AG08396 (cell line): ENCODE measurements around the gene SELENON.

ENCODE experiments used
- DNase-seq: peaks from one replicate; pipeline ENCODE4 v3.0.0; 2012; ENCODE audit warnings: low spot score, mixed read lengths

Gene SELENON

DNA sequence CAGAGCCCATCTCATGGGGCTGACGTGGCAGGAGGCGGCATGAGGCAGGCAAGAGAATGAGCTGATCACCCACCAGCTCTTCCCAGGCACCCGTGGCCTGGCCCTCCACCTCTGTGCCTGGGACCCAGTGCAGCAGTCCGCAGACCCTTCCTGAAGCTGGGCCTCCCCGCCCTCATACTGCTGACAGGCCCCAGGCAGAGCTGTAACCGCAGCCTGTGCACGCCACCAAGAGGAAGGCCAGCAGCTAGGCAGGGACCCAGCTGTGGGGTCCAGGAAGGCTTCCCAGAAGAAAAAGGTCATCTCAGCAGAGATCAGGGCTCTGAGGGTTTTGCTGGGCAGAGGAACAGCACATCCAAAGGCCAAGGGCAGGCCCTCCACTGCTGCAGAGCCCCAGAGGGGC lies 9.9 kb downstream of the SELENON start:
- DNase-seq = no peak

DNA sequence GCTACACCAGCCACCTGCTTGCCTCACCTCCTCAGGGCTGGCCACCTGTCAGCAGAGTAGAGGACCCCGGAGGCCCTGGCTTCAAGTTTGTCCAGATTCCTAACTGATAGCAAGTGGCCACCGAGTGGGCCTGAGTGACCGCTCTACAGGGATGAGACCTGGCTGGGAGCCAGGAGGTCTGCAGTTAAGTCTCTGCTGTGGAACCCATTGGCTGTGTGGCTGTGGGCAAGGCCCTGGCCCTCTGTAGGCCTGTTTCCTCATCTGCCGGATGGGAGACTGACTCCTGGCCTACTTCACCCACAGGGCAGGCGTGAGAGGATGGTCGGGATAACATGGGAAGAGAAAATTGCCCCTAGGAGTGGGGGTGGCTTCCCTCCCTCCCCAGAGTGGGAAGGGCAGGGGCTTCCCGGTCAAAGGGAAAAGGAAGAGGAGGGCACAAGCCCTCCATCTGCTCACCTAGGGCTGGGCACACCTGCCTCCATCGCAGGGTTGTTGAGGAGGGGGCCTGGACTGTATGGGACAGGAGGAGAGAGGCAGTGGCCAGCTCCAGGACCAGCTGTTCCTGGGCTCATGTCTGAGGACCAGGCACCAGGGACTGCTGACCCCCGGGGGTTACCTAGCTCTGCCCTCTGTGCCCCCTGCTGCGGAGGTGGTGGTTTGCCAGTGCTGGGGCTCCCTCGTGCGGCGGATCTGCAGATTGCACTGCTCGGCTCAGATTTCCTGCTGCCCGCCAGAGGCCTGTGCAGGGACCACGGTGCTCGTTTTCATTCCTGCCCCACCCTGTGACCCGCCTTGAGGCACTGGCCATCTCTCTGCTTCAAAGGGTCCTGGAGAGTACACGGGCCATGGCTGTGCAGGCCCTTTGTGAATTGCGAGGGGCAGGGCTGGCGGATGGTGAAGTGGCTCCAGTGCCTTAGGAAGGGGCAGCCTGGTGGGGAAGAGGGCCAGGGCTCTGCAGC lies 10.6 kb downstream of the SELENON start:
- DNase-seq = peak; percentile 83

DNA sequence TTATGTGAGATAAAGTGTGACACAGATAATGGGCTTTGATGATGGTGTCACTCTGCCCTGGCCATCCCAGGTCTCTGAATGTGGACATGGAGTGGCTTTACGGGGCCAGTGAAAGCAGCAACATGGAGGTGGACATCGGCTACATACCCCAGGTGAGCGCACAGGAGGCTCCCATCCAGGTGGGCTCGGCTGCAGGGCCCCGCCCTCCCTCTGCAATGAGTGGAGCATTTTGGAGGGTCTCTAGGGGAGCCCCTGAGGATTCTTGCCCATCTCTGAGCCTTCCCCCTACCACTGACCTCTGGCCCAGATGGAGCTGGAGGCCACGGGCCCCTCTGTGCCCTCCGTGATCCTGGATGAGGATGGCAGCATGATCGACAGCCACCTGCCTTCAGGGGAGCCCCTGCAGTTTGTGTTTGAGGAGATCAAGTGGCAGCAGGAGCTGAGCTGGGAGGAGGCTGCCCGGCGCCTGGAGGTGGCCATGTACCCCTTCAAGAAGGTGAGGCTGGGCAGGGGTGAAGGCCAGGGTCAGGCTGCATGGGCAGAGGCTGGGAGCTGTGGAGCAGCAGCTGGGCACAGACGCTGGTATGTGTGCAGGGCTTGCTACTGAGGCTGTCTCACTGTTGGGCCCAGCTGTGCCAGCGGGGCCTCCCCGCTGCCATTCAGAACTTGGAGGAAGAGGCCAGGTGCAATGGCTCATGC lies 11.5 kb downstream of the SELENON start:
- DNase-seq = no peak

DNA sequence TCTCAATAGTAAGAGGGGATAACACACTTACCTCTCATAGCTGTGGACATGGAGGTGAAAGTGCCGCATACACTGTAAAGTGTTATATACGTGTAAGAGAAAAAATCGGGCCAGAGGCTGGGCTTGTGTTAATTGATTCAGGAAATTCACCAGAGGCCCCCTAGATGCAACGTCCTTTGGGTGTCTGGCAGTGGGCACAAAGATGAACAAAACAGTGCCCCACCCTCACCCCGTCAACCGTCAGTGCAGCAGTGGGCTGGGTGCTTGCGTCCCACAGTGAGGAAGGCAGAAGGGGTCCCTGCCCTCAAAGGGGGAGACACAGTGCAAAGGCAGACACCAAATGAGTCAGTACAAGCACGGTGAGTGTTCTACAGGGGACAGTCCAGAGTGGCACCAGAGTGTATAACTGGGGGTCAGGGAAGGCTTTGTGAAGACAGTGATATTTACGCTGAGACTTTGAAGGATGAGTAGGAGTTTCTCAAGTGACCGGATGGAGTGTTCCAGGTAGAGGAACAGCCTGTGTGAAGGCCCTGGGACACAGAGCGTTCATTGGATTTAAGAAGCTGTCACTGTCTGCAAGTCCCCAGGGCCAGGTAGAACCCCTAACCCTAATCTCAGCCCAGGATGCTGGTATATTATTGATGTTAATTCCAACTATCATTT lies 13.2 kb downstream of the SELENON start:
- no peak for DNase-seq

DNA sequence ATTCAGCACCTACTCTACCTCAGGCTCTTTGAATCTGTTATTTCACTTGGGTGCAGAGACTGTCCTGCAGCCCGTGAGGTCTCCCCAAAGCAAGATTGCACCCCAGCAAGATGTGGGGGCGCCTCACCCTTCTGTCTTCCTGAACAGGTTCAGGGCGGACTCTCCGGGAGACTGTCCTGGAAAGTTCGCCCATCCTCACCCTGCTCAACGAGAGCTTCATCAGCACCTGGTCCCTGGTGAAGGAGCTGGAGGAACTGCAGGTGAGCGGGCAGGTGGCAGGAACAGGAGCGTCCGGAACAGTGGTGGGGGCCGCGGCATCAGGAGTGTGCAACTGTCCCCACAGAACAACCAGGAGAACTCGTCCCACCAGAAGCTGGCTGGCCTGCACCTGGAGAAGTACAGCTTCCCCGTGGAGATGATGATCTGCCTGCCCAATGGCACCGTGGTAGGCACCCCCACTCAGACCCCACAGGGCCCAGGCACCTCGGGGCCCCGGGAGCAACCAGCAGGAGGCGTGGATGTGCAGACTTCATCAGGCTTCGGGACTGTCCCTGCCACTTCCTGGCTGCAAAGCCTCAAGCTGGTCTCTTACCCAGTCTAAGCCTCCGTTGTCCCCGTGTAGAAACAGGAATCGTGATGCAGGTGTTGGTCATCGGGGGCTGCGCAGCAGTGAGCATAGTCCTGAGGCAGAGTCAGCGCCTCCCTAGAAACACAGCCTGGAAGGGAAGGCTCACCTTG lies 13.9 kb downstream of the SELENON start:
- DNase-seq = no peak

DNA sequence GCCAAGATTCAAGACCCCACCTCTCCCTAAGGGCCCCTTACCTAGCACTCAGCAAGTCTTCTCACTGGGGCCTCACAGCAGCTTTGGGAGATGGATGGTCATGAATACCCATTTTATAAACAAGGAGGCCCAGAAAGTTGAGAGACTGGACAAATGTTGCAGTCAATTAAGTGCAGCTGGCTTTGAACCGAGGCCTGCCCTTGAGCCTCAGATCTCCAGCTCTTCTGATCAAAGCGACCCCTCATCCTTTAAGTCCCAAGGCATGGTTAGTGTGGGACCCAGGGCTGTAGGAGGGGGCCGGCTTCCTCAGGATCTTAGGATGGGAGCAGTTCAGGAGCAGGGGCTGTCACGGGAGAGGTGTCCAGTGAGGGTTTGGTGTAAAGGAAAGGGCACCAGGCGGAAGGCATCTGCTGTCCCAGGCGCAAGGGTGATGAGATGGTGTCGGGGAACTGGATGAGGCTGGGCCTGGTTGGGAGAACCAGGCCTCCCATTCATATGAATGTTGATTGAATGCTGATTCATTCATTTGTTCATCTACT lies 14.6 kb downstream of the SELENON start:
- no peak for DNase-seq

DNA sequence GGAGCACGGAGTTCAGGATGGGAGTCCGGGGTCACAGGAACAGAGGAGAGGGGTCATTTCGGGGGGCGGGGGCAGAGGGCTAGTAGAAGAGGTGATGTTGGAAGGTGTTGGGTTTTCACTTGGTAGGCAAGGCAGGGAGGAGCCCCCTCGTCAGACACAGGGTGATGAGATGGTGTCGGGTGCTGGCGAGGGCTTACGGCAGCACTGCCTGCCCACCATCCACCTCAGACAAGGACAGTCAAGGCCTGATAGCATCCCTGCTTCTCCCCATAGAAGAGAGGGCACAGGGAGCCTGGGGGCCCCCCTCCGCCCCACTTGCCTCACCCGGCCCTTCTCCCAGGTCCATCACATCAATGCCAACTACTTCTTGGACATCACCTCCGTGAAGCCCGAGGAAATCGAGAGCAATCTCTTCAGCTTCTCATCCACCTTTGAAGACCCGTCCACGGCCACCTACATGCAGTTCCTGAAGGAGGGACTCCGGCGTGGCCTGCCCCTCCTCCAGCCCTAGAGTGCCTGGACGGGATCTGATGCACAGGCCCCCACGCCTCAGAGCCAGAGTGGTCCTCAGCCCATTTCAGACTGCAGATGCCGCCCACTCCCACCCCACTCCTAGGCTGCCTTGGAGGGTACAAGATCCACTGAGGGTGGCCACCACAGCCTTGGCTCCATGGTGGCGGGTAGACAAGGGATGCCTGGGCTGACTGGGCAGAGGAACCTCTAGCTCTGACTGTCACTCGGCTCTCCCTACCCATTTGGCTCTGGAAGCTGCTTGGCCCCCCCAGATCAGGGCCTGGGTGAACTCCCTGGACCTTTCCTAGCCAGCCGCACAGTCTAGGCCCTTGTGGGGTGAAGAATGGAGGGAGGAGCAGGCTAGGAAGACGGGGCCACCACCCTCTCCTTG lies 15.5 kb downstream of the SELENON start:
- no peak for DNase-seq

DNA sequence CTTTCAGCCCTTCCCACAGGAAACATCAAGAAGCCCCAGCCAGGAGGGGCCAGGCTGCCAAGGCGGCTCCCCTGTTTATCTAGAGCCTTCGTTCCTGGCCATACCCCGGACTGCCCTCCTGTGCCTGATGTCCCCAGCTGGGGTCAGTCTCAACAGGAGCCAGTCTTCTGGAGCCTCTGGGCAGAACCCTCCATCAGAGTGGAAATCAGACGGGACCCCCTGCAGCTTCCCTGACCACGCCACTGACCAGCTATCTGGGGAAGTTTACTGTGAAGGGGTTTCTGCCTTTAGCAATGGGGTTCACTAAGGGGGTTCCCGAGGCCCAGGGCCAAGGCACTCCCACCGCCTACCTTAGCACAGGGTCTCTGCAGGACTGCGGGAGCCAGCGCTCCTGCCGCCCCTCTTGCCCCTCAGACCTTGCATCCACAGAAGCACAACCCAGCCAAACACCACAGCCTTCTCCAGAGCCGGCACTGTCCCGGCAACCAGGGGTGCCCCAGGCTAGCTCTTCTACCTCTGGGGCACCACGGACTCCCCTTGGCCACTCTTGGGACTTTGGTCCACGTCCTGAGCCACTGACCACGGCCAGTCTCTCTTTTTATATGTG lies 16.2 kb downstream of the SELENON start:
- DNase-seq = no peak

DNA sequence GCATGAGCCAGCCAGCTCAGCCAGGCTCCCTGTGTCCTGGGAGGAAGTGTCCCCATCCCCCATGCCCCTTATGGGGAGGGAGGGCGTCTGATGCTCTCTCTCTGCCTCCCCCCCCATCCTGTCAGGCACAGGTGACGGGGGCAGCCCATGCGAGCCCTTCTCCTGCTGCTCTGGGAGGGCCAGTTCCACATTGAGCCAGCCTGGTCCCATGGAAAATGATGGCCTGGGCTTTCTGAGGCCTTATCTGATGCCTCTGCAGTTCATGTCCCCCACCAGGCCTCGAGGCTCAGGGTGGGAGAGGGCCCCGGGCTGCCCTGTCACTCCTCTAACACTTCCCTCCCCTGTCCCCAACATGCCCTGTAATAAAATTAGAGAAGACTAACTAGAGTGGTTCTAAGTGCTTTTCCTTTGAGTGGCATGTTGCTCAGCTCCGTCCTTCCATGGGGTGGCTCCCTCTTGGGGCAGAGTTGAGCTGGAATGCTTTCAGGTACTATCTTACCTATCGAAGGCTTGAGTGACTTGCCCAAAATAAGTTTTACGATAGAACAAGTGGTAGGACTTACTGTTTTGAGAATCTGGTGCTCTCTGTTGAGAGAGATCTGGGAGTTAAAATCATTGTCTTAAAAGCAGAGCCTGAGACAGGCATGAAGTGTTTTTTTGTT lies 18.0 kb downstream of the SELENON start:
- DNase-seq = no peak

DNA sequence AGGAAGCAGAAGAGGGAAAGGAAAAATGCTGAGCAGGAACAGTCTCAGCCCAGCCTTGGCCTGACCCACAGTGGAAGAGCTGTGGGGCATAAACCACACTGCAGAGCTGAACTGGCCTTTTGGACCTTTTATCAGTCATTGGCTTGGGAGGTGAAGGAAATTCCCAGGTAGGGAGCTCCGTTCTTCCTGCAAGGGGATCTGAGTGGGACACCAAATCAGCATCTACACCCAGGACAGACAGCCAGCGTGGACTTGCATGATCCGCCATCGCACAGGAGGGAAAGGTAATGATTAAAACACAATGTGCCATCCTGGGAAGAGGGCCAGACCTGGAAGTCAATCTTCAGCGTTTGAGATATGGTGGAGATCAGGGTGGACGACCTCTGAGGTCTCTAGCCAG lies 18.6 kb downstream of the SELENON start:
- no peak for DNase-seq

DNA sequence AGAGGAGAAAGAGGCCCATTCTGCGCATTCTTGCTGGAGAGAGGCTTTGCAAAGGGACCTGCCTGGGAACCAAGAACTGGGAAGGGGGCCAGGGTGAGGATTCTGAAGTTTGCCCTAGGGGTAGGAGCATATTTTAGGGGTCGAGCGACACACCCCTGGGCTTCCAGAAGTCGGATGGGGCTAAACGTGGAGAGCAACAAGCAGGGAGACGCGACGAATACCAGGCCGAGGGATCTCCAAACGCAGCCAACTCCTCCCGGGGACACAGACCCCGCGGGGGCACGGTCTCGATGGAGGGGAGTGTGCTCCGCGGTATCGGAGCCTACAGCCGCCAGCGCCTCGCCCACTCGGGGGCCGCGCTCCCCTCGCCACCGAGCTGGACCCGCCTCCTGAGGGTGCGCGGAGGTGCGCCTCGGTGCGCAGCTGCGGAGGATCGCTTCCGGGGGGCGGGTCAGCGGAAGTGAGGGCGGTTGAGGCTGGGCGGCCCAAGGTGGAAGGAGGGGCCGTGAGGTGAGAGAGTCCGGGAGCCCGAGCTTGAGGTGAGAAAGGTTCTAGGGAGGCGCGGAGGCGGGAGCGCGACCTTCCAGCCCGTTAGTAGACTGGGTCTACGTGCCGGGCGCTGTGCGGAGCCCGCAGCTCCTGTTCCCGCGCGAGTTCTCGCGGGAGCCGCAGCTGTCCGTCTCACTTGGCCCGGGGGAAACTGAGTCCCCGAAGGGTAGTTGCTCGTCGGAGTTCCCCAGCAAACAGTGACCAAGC lies 19.7 kb downstream of the SELENON start, which contains the start of gene MTFR1L:
MTFR1L (plus strand) TSS at position 464 of the 756 bp plus-strand sequence. CDS start 3,151 bp downstream, outside the sequence.
- DNase-seq = peak; percentile 93

DNA sequence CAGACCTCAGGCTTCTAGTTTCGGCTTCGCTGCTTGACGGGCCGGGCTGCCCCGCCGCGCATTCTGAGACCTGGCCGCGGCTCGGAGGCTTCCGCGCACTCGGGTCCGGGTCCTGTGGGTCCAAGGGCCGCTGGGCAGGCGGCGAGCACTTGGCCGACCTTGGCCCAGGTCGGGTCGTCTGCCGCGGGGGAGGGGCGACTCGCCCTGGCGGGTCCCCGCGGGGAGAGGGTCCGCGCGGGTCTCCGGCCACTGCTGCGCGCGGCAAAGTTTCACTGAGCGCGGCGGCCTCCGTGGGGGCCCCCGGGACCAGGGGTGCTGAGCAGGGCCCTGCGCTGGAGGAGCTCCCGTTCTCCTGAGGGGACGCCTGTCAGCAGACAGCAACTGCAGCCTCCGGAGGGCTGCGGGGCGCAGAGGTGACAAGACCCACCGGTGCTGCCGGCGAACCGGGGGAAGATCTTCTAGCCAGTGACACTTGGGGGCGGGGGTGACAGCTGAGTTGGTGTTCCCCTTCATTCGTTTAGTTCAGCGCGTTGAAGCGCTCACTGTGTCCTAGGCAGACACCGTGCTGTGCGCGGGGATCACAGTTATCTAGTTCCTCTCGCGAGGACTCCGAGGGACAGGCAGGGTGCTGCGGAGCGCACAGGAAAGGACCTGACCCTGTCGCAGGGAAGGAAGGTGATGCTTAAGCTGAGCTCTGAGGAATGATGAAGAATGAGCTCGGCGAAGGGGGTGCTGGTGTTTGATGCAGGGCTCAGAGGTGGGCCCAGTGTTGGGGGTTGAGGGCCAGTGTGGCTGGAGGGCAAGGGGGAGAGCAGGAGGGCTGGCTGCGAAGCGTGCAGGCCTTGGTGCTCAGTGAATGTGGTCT lies 20.5 kb downstream of the SELENON start:
- peak; percentile 87 for DNase-seq

DNA sequence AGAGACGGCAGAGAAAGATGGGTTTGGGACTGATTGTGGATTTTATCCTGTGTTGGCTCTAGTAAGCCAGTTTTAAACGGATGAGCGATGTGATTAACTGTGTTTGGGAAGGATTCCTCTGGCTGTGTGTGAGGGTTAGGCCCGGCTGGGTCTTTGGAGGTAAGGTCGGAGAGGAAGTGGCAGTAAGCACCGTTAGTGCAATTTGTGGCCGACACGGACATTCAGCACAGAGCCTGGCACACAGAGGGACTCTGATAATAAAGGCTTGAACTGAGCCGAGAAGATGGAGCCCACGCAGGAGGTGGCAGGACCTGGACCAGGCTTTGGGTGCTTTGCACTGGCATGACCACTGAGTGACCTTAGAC lies 21.1 kb downstream of the SELENON start:
- no peak for DNase-seq

DNA sequence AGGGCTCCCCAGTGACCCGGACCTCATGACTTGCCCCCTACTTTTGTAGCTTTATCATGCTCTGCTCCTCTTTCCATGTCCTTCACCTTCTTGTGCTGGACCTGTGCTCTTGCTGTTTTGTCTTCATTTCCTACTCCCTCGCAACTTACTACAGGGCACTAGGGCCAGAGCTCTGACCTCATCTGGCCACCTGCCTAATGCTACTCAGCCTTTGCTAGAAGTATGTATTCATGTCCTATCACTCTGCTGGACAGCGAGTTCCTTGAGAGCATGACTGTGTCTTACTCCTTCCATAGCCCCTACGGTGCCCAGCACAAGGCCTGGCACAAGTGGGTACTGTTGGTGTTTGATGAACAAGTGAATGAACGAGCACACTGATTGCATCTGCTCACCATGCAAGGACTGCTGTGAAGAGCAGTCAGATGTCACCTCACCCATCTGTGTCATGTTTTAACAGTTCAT lies 21.7 kb downstream of the SELENON start:
- DNase-seq = peak; percentile 57

DNA sequence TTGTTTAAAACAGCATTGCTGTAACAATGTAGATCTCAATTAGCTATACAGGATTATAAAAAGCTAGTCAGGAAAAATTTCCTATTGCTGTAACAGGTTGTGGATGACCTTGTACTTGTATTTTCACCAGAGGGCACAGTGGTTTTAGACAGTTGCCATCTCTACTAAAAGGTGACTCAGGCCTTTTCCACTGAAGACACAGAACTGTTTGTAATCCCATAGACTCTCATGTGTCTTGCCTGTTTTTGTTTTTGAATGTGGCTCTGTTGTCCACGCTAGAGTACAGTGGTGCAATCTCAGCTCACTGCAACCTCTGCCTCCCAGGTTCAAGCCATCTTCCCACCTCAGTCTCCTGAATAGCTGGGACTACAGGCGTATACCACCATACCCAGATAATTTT lies 25.6 kb downstream of the SELENON start:
- DNase-seq = no peak

DNA sequence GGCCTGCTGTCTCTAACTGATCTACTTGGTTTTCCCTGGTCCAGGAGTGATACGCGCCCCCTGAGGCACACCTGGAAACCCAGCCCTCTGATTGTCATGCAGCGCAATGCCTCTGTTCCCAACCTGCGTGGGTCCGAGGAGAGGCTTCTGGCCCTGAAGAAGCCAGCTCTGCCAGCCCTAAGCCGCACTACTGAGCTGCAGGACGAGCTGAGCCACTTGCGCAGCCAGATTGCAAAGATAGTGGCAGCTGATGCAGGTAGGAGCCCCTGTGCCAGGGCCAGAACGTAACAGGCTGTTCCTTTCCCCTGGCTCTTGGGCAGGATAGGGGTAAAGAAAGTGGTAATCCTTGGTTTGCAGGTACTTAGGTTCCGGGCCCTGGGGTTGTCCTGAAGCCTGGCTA lies 26.6 kb downstream of the SELENON start:
- no peak for DNase-seq

DNA sequence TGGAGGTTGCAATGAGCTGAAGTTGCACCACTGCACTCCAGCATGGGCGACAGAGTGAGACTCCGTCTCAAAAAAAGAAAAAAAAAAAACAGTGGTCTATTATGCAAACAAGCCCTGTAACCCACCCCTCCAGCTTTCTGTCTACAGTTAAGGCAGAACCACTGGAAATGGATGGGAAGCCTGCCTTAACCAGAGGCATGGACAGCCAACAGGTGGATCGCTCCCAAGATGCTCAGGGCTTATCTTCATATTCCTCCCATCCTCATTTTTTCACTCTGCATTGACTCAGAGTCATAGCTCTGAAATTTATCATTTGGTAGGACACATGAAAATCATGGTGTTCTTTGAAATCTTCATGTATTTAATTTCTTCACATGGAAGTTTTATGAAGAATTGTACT lies 28.5 kb downstream of the SELENON start:
- DNase-seq = no peak

DNA sequence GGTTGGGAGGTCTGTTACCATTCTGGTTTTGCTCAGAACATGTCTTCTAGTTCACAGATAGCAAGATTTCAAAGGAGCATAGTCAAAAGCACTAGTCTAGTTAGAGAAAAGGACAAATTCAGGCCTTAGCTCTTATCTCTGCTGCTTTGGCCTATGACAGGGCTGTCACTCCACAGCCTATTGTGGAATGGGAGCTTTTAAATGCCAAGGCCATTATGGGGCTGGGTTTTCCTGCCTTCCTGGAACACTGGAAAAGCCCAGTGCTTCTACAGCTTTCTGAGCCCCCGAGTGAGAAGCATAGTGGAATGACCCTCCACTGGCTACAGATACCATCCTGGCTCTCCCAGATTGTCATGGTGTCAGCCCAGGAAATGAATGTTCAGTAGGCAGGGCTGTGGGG lies 29.1 kb downstream of the SELENON start:
- DNase-seq = no peak
